BLaER1 (cell line): ENCODE data around the gene RNF32.
"Not testable (repeated sequence)": the region's sequence is repeated elsewhere in the genome, so short reads cannot be mapped to it uniquely, and the experiment has no call there.

ENCODE experiments used
- H3K27ac ChIP-seq: shearing (Covaris generic); formaldehyde crosslinking; 2 replicates; pipeline ENCODE4 v1.8.1; 2022
- H3K27me3 ChIP-seq: shearing (Covaris generic); formaldehyde crosslinking; 2 replicates; pipeline ENCODE4 v1.8.1; 2022
- H3K36me3 ChIP-seq: shearing (Covaris generic); formaldehyde crosslinking; 2 replicates; pipeline ENCODE4 v1.8.1; 2022
- H3K4me1 ChIP-seq: shearing (Covaris generic); formaldehyde crosslinking; 2 replicates; pipeline ENCODE4 v1.8.1; 2022
- H3K4me2 ChIP-seq: shearing (Covaris generic); formaldehyde crosslinking; 2 replicates; pipeline ENCODE4 v1.8.1; 2022
- H3K4me3 ChIP-seq: shearing (Covaris generic); formaldehyde crosslinking; 2 replicates; pipeline ENCODE4 v1.8.1; 2022
- H3K9ac ChIP-seq: shearing (Covaris generic); formaldehyde crosslinking; 2 replicates; pipeline ENCODE4 v1.8.1; 2022
- H3K9me3 ChIP-seq: shearing (Covaris generic); formaldehyde crosslinking; 2 replicates; pipeline ENCODE4 v1.8.1; 2022
- H4K20me1 ChIP-seq: shearing (Covaris generic); formaldehyde crosslinking; 2 replicates; pipeline ENCODE4 v1.8.1; 2022
- Cebpa-rat ChIP-seq: shearing (Covaris generic); IDR thresholded peaks from 2 replicates; pipeline ENCODE4 v1.8.1; 2022

Gene RNF32

GRCh38 chr7:156673902-156674301 is 33.3 kb downstream of the RNF32 start:
- Histone ChIP-seq H3K27ac (no peak overlapping the region), H4K20me1 (no peaks in the 10 kb centered on the region), H3K9me3 (no peaks in the 10 kb centered on the region), H3K36me3 (peaks cover 48% of the 10 kb centered on the region), H3K27me3 (no peaks in the 10 kb centered on the region), H3K9ac (no peak overlapping the region), H3K4me2 (no peak overlapping the region), H3K4me3 (no peak overlapping the region), H3K4me1 (no peaks in the 10 kb centered on the region)
- TF ChIP-seq Cebpa-rat: no peak

- no peak overlapping the region for H3K4me3 ChIP-seq
- H3K27me3 ChIP-seq: no peaks in the 10 kb centered on the region
- H3K9me3 ChIP-seq: no peaks in the 10 kb centered on the region
- H3K4me1 ChIP-seq: no peaks in the 10 kb centered on the region
- H3K9ac ChIP-seq: no peak overlapping the region
- H3K36me3 ChIP-seq: peaks cover 45% of the 10 kb centered on the region
- H3K27ac ChIP-seq: no peak overlapping the region
- no peak overlapping the region for H3K4me2 ChIP-seq
- no peak for TF ChIP-seq Cebpa-rat
- H4K20me1 ChIP-seq: no peaks in the 10 kb centered on the region
These were observed 35.1 kb downstream of the RNF32 start for GRCh38 chr7:156675721-156676120.

- Histone ChIP-seq H3K4me1 (no peaks in the 10 kb centered on the region), H3K36me3 (peaks cover 48% of the 10 kb centered on the region), H3K27me3 (no peaks in the 10 kb centered on the region), H3K4me2 (no peak overlapping the region), H3K9me3 (no peaks in the 10 kb centered on the region), H4K20me1 (no peaks in the 10 kb centered on the region), H3K9ac (no peak overlapping the region), H3K4me3 (no peak overlapping the region), H3K27ac (no peak overlapping the region)
- no peak for TF ChIP-seq Cebpa-rat
These were observed 35.7 kb downstream of the RNF32 start for GRCh38 chr7:156676263-156676662.

- TF ChIP-seq Cebpa-rat: no peak
- Histone ChIP-seq H3K4me3 (no peak overlapping the region), H3K36me3 (peaks cover 57% of the 10 kb centered on the region), H4K20me1 (no peaks in the 10 kb centered on the region), H3K9ac (no peak overlapping the region), H3K4me2 (no peak overlapping the region), H3K9me3 (no peaks in the 10 kb centered on the region), H3K27me3 (no peaks in the 10 kb centered on the region), H3K4me1 (no peaks in the 10 kb centered on the region), H3K27ac (no peak overlapping the region)
These were observed 36.9 kb downstream of the RNF32 start for GRCh38 chr7:156677374-156678054.

GRCh38 chr7:156680281-156680680 is 39.7 kb downstream of the RNF32 start:
- H3K4me2 ChIP-seq: no peak overlapping the region
- no peak overlapping the region for H3K4me3 ChIP-seq
- no peak for TF ChIP-seq Cebpa-rat
- no peak overlapping the region for H3K27ac ChIP-seq
- H3K27me3 ChIP-seq: no peaks in the 10 kb centered on the region
- H3K36me3 ChIP-seq: peaks cover 62% of the 10 kb centered on the region
- no peak overlapping the region for H3K9ac ChIP-seq
- no peaks in the 10 kb centered on the region for H3K4me1 ChIP-seq
- H4K20me1 ChIP-seq: no peaks in the 10 kb centered on the region
- H3K9me3 ChIP-seq: no peaks in the 10 kb centered on the region

- no peaks in the 10 kb centered on the region for H3K27me3 ChIP-seq
- H3K4me1 ChIP-seq: no peaks in the 10 kb centered on the region
- peaks cover 40% of the 10 kb centered on the region for H3K36me3 ChIP-seq
- no peak overlapping the region for H3K4me3 ChIP-seq
- no peak overlapping the region for H3K27ac ChIP-seq
- no peak overlapping the region for H3K4me2 ChIP-seq
- TF ChIP-seq Cebpa-rat: no peak
- H3K9ac ChIP-seq: no peak overlapping the region
- H4K20me1 ChIP-seq: peaks cover 4% of the 10 kb centered on the region; the same call in 1 of the 2 replicates
- no peaks in the 10 kb centered on the region for H3K9me3 ChIP-seq
These were observed 42.4 kb downstream of the RNF32 start for GRCh38 chr7:156682928-156683327.

GRCh38 chr7:156684251-156684650 is 43.7 kb downstream of the RNF32 start:
- H3K27ac ChIP-seq: no peak overlapping the region
- H3K9ac ChIP-seq: no peak overlapping the region
- no peak overlapping the region for H3K4me2 ChIP-seq
- H3K36me3 ChIP-seq: peaks cover 30% of the 10 kb centered on the region
- H4K20me1 ChIP-seq: peaks cover 4% of the 10 kb centered on the region; the same call in 1 of the 2 replicates
- TF ChIP-seq Cebpa-rat: no peak
- no peaks in the 10 kb centered on the region for H3K27me3 ChIP-seq
- no peak overlapping the region for H3K4me3 ChIP-seq
- H3K9me3 ChIP-seq: no peaks in the 10 kb centered on the region
- no peaks in the 10 kb centered on the region for H3K4me1 ChIP-seq

- no peak for TF ChIP-seq Cebpa-rat
- Histone ChIP-seq H3K9me3 (no peaks in the 10 kb centered on the region), H3K36me3 (peaks cover 28% of the 10 kb centered on the region), H3K9ac (no peak overlapping the region), H3K27me3 (no peaks in the 10 kb centered on the region), H4K20me1 (peaks cover 4% of the 10 kb centered on the region; the same call in 1 of the 2 replicates), H3K4me3 (no peak overlapping the region), H3K4me1 (no peaks in the 10 kb centered on the region), H3K27ac (no peak overlapping the region), H3K4me2 (no peak overlapping the region)
These were observed 44.1 kb downstream of the RNF32 start for GRCh38 chr7:156684661-156685060.

- no peak overlapping the region for H3K4me3 ChIP-seq
- no peak overlapping the region for H3K4me2 ChIP-seq
- no peaks in the 10 kb centered on the region for H3K4me1 ChIP-seq
- peaks cover 25% of the 10 kb centered on the region for H3K36me3 ChIP-seq
- peaks cover 35% of the 10 kb centered on the region for H3K9me3 ChIP-seq
- no peak overlapping the region for H3K27ac ChIP-seq
- H3K9ac ChIP-seq: no peak overlapping the region
- H4K20me1 ChIP-seq: peaks cover 3% of the 10 kb centered on the region; the same call in 1 of the 2 replicates
- H3K27me3 ChIP-seq: no peaks in the 10 kb centered on the region
- TF ChIP-seq Cebpa-rat: no peak
These were observed 51.2 kb downstream of the RNF32 start for GRCh38 chr7:156691764-156692163.

- Histone ChIP-seq H3K27me3 (no peaks in the 10 kb centered on the region), H3K9me3 (peaks cover 46% of the 10 kb centered on the region), H4K20me1 (no peaks in the 10 kb centered on the region), H3K4me2 (no peak overlapping the region), H3K36me3 (peaks cover 36% of the 10 kb centered on the region), H3K4me1 (no peaks in the 10 kb centered on the region), H3K9ac (no peak overlapping the region), H3K27ac (no peak overlapping the region), H3K4me3 (no peak overlapping the region)
- TF ChIP-seq Cebpa-rat: no peak
These were observed 52.3 kb downstream of the RNF32 start for GRCh38 chr7:156692849-156693248.

GRCh38 chr7:156693627-156694026 is 53.1 kb downstream of the RNF32 start:
- Histone ChIP-seq H3K27me3 (no peaks in the 10 kb centered on the region), H3K9me3 (peaks cover 54% of the 10 kb centered on the region), H3K4me3 (no peak overlapping the region), H3K36me3 (peaks cover 40% of the 10 kb centered on the region), H3K4me1 (no peaks in the 10 kb centered on the region), H4K20me1 (no peaks in the 10 kb centered on the region), H3K27ac (no peak overlapping the region), H3K9ac (no peak overlapping the region), H3K4me2 (no peak overlapping the region)
- no peak for TF ChIP-seq Cebpa-rat

- not testable (repeated sequence) for H3K4me1 ChIP-seq, H3K9ac ChIP-seq, H3K4me3 ChIP-seq, H3K27ac ChIP-seq, H4K20me1 ChIP-seq, H3K27me3 ChIP-seq, H3K4me2 ChIP-seq
- H3K9me3 ChIP-seq: peaks cover 76% of the 10 kb centered on the region
- H3K36me3 ChIP-seq: peaks cover 59% of the 10 kb centered on the region
These were observed 56.7 kb downstream of the RNF32 start for GRCh38 chr7:156697283-156697682.

GRCh38 chr7:156698512-156698911 is 57.9 kb downstream of the RNF32 start:
- H3K9ac ChIP-seq, H3K4me2 ChIP-seq, H3K4me1 ChIP-seq, H3K4me3 ChIP-seq, H3K27me3 ChIP-seq, H4K20me1 ChIP-seq, H3K27ac ChIP-seq: not testable (repeated sequence)
- Histone ChIP-seq H3K36me3 (peaks cover 63% of the 10 kb centered on the region), H3K9me3 (peaks cover 82% of the 10 kb centered on the region)

GRCh38 chr7:156701787-156702186 is 61.2 kb downstream of the RNF32 start:
- not testable (repeated sequence) for H3K27ac ChIP-seq, H3K9ac ChIP-seq, H3K4me3 ChIP-seq, H3K4me2 ChIP-seq, H4K20me1 ChIP-seq, H3K27me3 ChIP-seq
- Histone ChIP-seq H3K9me3 (peaks cover 54% of the 10 kb centered on the region), H3K4me1 (peaks cover 11% of the 10 kb centered on the region), H3K36me3 (peaks cover 55% of the 10 kb centered on the region)
